SK-N-SH (cell line): ENCODE measurements around the gene PEX5. TPM values are rescaled to one million over a fixed set of nuclear protein-coding genes. Genes with fewer than 3 reads are reported as not detected.

ENCODE experiments used
- CTCF ChIA-PET: fragments of 300-600, 350-600 bp; formaldehyde crosslinking; extraction: SDS; loops from one replicate; lab custom pipeline; 2021; lab: Yijun Ruan, JAX
- POLR2A ChIA-PET: fragments of 350-600 bp; sonication (Branson Sonifier 250); formaldehyde crosslinking; extraction: SDS; loops from one replicate; lab custom pipeline; 2020; ENCODE audit warnings: antibody characterized with exemption, inconsistent platforms; lab: Yijun Ruan, JAX
- DNase-seq: peaks from one replicate; pipeline ENCODE4 v3.0.0; 2012
- H2AFZ ChIP-seq: fragments of 200-600 bp; sonication (generic); 2 replicates; pipeline ENCODE4 v1.8.1; 2016; ENCODE audit warnings: antibody characterized with exemption, mild to moderate bottlenecking, low read depth
- H3F3A ChIP-seq: fragments of 200-600 bp; sonication (generic); replicated peaks from 2 replicates; pipeline ENCODE3; 2016; ENCODE audit warnings: antibody characterized with exemption, mild to moderate bottlenecking; ENCODE audit not compliant: insufficient read depth
- H3K27ac ChIP-seq, 2 experiments: fragments of 200-500 bp in 1 of 2; fragments of 200-600 bp in 1 of 2; sonication (Bioruptor generic) in 1 of 2; sonication (generic), shearing (Covaris generic) in 1 of 2; 2 replicates each; pipeline versions ENCODE4 v1.5.1 to v1.6.1; 2014 to 2016; ENCODE audit warnings: low read depth in 2 of 2, inconsistent platforms in 1 of 2, low read length in 1 of 2, mild to moderate bottlenecking in 1 of 2, mixed read lengths in 1 of 2
- H3K27me3 ChIP-seq: fragments of 200-600 bp; sonication (generic), shearing (Covaris generic); 2 replicates; pipeline ENCODE4 v1.6.1; 2016; ENCODE audit warnings: mixed run types; ENCODE audit not compliant: insufficient read depth
- H3K36me3 ChIP-seq, 2 experiments: fragments of 200-500 bp in 1 of 2; fragments of 200-600 bp in 1 of 2; sonication (Bioruptor generic) in 1 of 2; sonication (generic) in 1 of 2; replicated peaks in 1 of 2; 2 replicates each; pipeline versions ENCODE3 to v1.5.1; 2014 to 2016; ENCODE audit warnings: low read length in 1 of 2, mild to moderate bottlenecking in 1 of 2; ENCODE audit not compliant: insufficient read depth in 2 of 2, control insufficient read depth in 1 of 2
- H3K4me1 ChIP-seq, 2 experiments: fragments of 200-500 bp in 1 of 2; fragments of 200-600 bp in 1 of 2; sonication (Bioruptor generic) in 1 of 2; sonication (generic), shearing (Covaris generic) in 1 of 2; 2 replicates each; pipeline versions ENCODE4 v1.5.1 to v1.6.1; 2014 to 2016; ENCODE audit warnings: low read depth in 1 of 2, low read length in 1 of 2, mixed run types in 1 of 2; ENCODE audit not compliant: insufficient read depth in 2 of 2, control insufficient read depth in 1 of 2
- H3K4me2 ChIP-seq: fragments of 200-600 bp; sonication (generic), shearing (Covaris generic); 2 replicates; pipeline ENCODE4 v1.6.1; 2017; ENCODE audit warnings: mixed run types
- H3K4me3 ChIP-seq, 2 experiments: fragments of 200-500 bp in 1 of 2; fragments of 200-600 bp in 1 of 2; sonication (Bioruptor generic) in 1 of 2; sonication (generic), shearing (Covaris generic) in 1 of 2; 2 replicates each; pipeline versions ENCODE4 v1.5.1 to v1.8.1; 2014 to 2016; ENCODE audit warnings: low read depth in 2 of 2, inconsistent platforms in 1 of 2, low read length in 1 of 2, mild to moderate bottlenecking in 1 of 2, mixed read lengths in 1 of 2, moderate library complexity in 1 of 2
- H3K79me2 ChIP-seq: fragments of 200-600 bp; sonication (generic); 2 replicates; pipeline ENCODE4 v1.8.1; 2017; ENCODE audit warnings: mild to moderate bottlenecking; ENCODE audit not compliant: insufficient read depth
- H3K9ac ChIP-seq: fragments of 200-600 bp; sonication (generic); 2 replicates; pipeline ENCODE4 v1.6.1; 2017; ENCODE audit warnings: mixed run types
- H3K9me2 ChIP-seq: fragments of 200-600 bp; sonication (generic); 2 replicates; pipeline ENCODE4 v1.6.1; 2017; ENCODE audit warnings: mixed run types
- H3K9me3 ChIP-seq: fragments of 200-600 bp; sonication (generic); 2 replicates; pipeline ENCODE4 v1.6.1; 2017; ENCODE audit warnings: mixed run types, mild to moderate bottlenecking, moderate library complexity
- H4K20me1 ChIP-seq: fragments of 200-600 bp; sonication (generic); 2 replicates; pipeline ENCODE4 v1.6.1; 2017; ENCODE audit warnings: mild to moderate bottlenecking, mixed run types; ENCODE audit not compliant: insufficient read depth
- CHD2 ChIP-seq: fragments of 150-350 bp; IDR thresholded peaks from 2 replicates; pipeline ENCODE4 v1.6.1; 2018; ENCODE audit warnings: low read length; ENCODE audit not compliant: partially characterized antibody
- CTCF ChIP-seq: fragments of 200-600 bp; sonication (generic); IDR thresholded peaks from 2 replicates; pipeline ENCODE4 v1.6.1; 2017; ENCODE audit warnings: antibody characterized with exemption, mild to moderate bottlenecking, moderate library complexity
- EP300 ChIP-seq, 2 experiments: IDR thresholded peaks; 2 replicates each; pipeline versions ENCODE4 v1.4.0 to v1.6.1; 2012; ENCODE audit warnings: borderline replicate concordance in 1 of 2, low read depth in 1 of 2, low read length in 1 of 2
- EZH2phosphoT487 ChIP-seq: fragments of 200-600 bp; sonication (generic); IDR thresholded peaks from 2 replicates; pipeline ENCODE4 v1.6.1; 2017; ENCODE audit warnings: low read depth, mixed run types, mild to moderate bottlenecking, antibody characterized with exemption, moderate library complexity, borderline replicate concordance
- GATA2 ChIP-seq: sonication (generic); formaldehyde crosslinking; IDR thresholded peaks from 2 replicates; pipeline ENCODE4 v1.5.0; 2020; ENCODE audit warnings: mild to moderate bottlenecking, missing genetic modification reagents
- MAX ChIP-seq: IDR thresholded peaks from 2 replicates; pipeline ENCODE4 v1.4.0; 2012; ENCODE audit warnings: low read depth
- MXI1 ChIP-seq: IDR thresholded peaks from 2 replicates; pipeline ENCODE4 v1.6.1; 2012; ENCODE audit warnings: mild to moderate bottlenecking, low read depth, low read length, improper control_type of control experiment
- NFIC ChIP-seq: IDR thresholded peaks from 2 replicates; pipeline ENCODE4 v1.4.0; 2012; ENCODE audit warnings: borderline replicate concordance
- POLR2AphosphoS5 ChIP-seq: IDR thresholded peaks from 2 replicates; pipeline ENCODE4 v1.6.1; 2012; ENCODE audit warnings: low read depth, low read length
- RCOR1 ChIP-seq: fragments of 150-350 bp; IDR thresholded peaks from 2 replicates; pipeline ENCODE4 v1.6.1; 2017; ENCODE audit warnings: antibody characterized with exemption, low read length
- REST ChIP-seq: IDR thresholded peaks from 2 replicates; pipeline ENCODE4 v1.6.1; 2012; ENCODE audit warnings: mild to moderate bottlenecking, low read depth, low read length, moderate library complexity
- RFX5 ChIP-seq: IDR thresholded peaks from 2 replicates; pipeline ENCODE4 v1.6.1; 2012; ENCODE audit warnings: mild to moderate bottlenecking, improper control_type of control experiment, low read length
- TCF12 ChIP-seq: IDR thresholded peaks from 2 replicates; pipeline ENCODE4 v1.4.0; 2012
- WGBS: methylation state at CpG from one replicate; pipeline ENCODE4 v1.1.6; 2017; ENCODE audit warnings: low lambda C conversion rate; 5-methylcytosine and 5-hydroxymethylcytosine counted together
- polyA plus RNA-seq, 3 experiments: library from polyadenylated mRNA; depleted of rRNA; stranded (reverse); fragments of >200 nt; gene quantifications; 2 replicates each; pipeline ENCODE4 v1.2.3, GENCODE V29; 2012

PEX5 gene
- polyA plus RNA-seq, 1 of the 3 experiments (the other 2 are of a cell fraction) = 22.6 TPM

DNA sequence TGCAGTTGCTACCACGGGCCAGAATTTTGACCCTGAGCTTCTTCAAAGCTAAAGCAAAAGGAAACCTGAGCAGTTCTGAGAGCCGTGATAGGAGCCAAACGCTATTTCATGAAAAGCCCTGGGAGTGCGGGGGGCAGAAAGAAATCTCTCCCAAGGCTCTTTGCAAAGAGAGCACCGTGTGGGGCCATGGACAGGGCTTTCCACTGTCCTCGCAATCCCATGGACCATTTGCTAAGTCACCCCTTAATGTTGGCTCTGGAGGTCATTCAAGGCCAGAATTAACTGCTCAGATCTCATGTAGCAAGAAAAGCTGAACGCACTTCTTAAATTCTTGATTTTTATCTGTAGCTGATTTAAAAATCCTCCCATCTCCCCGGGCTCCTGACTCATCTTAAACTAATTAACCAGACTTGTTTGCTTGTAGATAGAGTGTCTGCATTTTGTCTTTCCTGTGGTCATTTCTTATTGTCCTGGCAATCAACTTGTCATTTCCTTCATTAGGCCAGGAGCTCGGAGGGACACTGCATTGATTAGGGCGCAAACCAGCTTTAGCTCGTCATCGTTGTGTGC is 34.5 kb upstream of the PEX5 start:
- no peaks in the 10 kb centered on the region for H3K9me2 ChIP-seq
- H3K27ac ChIP-seq = peak overlapping the region; percentile 45 to 86; a peak in 3 of 4 replicates
- CTCF ChIA-PET = interaction anchor here (0.7 to 4.5 kb wide), 8 partner anchors 9 to 306 kb away, joined by 3 to 49 read pairs (median 6); partner anchors contain the start of genes C1RL, CLSTN3 and PEX5
- H3K9ac ChIP-seq = no peak overlapping the region
- H2AFZ ChIP-seq = no peak overlapping the region
- H3K79me2 ChIP-seq = no peaks in the 10 kb centered on the region
- H3K36me3 ChIP-seq = peaks cover 0 to 4% of the 10 kb centered on the region in 2 experiments
- H3K4me3 ChIP-seq = no peak overlapping the region
- H3F3A ChIP-seq = no peaks in the 10 kb centered on the region
- no peaks in the 10 kb centered on the region for H3K27me3 ChIP-seq
- peak overlapping the region; percentile 29; the same call in 1 of the 2 replicates for H3K4me2 ChIP-seq
- H3K4me1 ChIP-seq = peaks cover 0 to 33% of the 10 kb centered on the region in 2 experiments; a peak in 2 of 4 replicates
- POLR2A ChIA-PET = interaction anchor here (0.5 to 1.0 kb wide), 2 partner anchors 9 to 10 kb away, joined by 4 read pairs; no protein-coding TSS in a partner anchor
- H4K20me1 ChIP-seq = no peaks in the 10 kb centered on the region
- WGBS = 48% methylated on average over 12 of the region's 12 CpGs
- H3K9me3 ChIP-seq = no peaks in the 10 kb centered on the region
- no peak for TF ChIP-seq EZH2phosphoT487
- TF ChIP-seq TCF12 = peak; percentile 15; the same call in 1 of the 2 replicates
- no peak for TF ChIP-seq CTCF
- TF ChIP-seq REST = no peak
- no peak for TF ChIP-seq POLR2AphosphoS5
- TF ChIP-seq NFIC = no peak
- TF ChIP-seq MAX = no peak
- TF ChIP-seq RCOR1 = no peak
- TF ChIP-seq CHD2 = peak; percentile 35
- TF ChIP-seq GATA2 (CRISPR knock-in tag) = peak; percentile 19
- no peak for TF ChIP-seq MXI1
- no peak for TF ChIP-seq EP300 (IDR thresholded peaks at IDR 0.05; ENCODE audit: borderline replicate concordance in 1 of 2, low read depth in 1 of 2, low read length in 1 of 2)
- no peak for TF ChIP-seq RFX5
- no peak for DNase-seq
